OCI-LY7 (cell line): ENCODE data around the gene PLEKHM1.

Experiments
- CTCF ChIP-seq: fragments of 200-600 bp; sonication (generic); conservative IDR thresholded peaks from 2 replicates; pipeline ENCODE4 v1.5.1; 2014; ENCODE audit warnings: mild to moderate bottlenecking, antibody characterized with exemption, low read length, moderate library complexity, mixed read lengths
- EZH2phosphoT487 ChIP-seq: fragments of 200-600 bp; sonication (generic); IDR thresholded peaks from 2 replicates; pipeline ENCODE4 v1.6.1; 2018; ENCODE audit warnings: low read depth, borderline replicate concordance, mild to moderate bottlenecking, mixed run types, antibody characterized with exemption, low read length, moderate library complexity, mixed read lengths

- no peak for TF ChIP-seq CTCF
- TF ChIP-seq EZH2phosphoT487, result no peak
Measured at GRCh38 chr17:45428931-45429338, 61.6 kb downstream of the PLEKHM1 start.
